Smooth muscle cell of the brain vasculature (primary cell): ENCODE results near the gene FBXL14.

ENCODE experiments used
- DNase-seq: peaks from one replicate; pipeline ENCODE4 v3.0.0-alpha.2; 2012; ENCODE audit warnings: low read depth, low spot score

The FBXL14 gene, protein sequence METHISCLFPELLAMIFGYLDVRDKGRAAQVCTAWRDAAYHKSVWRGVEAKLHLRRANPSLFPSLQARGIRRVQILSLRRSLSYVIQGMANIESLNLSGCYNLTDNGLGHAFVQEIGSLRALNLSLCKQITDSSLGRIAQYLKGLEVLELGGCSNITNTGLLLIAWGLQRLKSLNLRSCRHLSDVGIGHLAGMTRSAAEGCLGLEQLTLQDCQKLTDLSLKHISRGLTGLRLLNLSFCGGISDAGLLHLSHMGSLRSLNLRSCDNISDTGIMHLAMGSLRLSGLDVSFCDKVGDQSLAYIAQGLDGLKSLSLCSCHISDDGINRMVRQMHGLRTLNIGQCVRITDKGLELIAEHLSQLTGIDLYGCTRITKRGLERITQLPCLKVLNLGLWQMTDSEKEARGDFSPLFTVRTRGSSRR

DNA sequence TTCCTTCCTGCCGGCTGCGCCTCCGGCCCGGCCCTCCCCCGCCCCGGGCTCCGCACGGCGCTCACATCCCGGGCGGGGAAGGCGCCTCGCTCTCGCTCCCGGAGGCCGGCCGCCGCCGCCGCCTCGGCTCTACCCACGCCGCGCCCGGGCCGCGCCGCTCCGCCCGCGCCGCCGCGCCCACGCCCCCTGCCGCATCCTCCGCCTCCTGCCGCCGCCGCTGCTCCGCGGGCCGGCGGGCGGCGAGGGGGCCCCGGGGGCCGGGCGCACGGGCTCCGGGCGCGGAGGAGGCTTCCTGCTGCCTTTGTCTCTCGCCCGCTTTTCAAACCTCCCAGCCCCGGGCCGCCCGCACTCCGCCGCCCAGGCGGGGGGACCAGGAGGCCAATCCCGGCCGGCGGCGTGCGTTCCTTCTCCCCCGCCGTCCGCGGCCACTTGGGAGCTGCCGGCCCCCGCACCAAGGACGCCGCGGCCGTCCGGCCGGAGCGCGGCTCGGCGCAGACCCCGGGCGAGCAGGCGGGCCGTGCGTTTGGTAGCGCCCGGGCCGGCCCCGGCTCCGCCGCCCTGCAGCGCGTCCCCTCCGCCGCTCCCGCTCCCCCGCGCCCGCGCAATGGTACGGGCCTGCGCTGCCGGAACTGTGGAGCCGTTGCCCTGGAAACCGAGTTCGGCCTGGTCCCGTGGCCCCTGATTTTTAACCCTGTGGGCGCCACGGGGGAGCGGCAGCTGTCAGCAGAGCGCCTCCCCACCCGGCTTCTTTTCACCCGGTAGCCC lies at the start of gene FBXL14:
Gene FBXL14 (minus strand): TSS at position 321 of the 765 bp plus-strand sequence. CDS start 515 bp downstream, outside the sequence.
- peak; percentile 66 for DNase-seq

- no peak for DNase-seq
Measured at GRCh38 chr12:1643905-1644533, 49.6 kb upstream of the FBXL14 start.

GRCh38 chr12:1643043-1643442 lies 48.7 kb upstream of the FBXL14 start:
- DNase-seq = no peak

GRCh38 chr12:1642513-1642912 lies 48.1 kb upstream of the FBXL14 start:
- no peak for DNase-seq

- no peak for DNase-seq
Measured at GRCh38 chr12:1640328-1641234, 46.2 kb upstream of the FBXL14 start.

GRCh38 chr12:1639538-1639937 lies 45.2 kb upstream of the FBXL14 start:
- DNase-seq = no peak

GRCh38 chr12:1638203-1638602 lies 43.8 kb upstream of the FBXL14 start:
- DNase-seq = no peak

- no peak for DNase-seq
Measured at GRCh38 chr12:1635301-1636095, 41.1 kb upstream of the FBXL14 start.

GRCh38 chr12:1634590-1635191 lies 40.3 kb upstream of the FBXL14 start:
- DNase-seq = peak; percentile 45

DNA sequence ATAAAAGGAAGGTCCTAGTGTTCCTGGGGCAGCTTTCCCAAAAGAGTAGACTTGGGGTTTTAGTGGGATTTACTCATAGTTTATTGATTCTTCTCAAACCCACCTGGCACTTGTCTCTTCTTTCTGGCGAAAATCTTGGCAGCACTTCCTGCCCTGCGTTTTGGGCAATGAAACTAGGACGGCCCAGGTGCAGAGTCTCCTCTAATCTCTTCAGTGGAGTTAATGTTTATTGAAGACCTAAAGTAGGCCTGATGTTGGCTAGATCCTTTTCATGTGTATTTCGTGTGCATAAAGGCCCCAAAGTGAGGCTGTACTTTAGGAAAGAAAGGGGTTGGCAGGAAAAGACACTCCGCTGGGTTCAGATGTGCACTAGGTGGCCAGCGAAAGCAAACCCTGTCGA lies 39.8 kb upstream of the FBXL14 start:
- no peak for DNase-seq

DNA sequence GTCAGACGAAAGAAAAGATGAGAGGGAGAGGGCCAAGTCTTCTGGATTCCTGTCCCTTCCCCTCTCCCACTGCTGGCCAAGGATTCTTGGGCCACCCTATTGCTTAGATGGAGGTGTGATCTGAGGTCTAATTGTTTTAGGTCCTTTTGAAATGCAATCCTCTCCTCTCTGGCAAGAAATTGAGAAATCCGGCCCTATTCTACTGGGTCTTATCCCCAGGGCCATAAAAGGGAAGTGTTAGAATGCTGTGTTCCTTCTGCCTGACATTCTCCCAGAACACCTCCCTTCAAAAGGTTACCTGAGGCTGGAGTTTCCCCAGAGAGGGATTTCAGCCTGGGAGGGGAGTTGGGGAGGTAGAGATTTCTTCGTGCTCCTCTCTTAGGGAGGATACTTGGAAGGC lies 39.1 kb upstream of the FBXL14 start:
- DNase-seq = no peak

GRCh38 chr12:1632702-1633101 lies 38.3 kb upstream of the FBXL14 start:
- DNase-seq = no peak

GRCh38 chr12:1630827-1631591 lies 36.6 kb upstream of the FBXL14 start:
- DNase-seq = no peak

DNA sequence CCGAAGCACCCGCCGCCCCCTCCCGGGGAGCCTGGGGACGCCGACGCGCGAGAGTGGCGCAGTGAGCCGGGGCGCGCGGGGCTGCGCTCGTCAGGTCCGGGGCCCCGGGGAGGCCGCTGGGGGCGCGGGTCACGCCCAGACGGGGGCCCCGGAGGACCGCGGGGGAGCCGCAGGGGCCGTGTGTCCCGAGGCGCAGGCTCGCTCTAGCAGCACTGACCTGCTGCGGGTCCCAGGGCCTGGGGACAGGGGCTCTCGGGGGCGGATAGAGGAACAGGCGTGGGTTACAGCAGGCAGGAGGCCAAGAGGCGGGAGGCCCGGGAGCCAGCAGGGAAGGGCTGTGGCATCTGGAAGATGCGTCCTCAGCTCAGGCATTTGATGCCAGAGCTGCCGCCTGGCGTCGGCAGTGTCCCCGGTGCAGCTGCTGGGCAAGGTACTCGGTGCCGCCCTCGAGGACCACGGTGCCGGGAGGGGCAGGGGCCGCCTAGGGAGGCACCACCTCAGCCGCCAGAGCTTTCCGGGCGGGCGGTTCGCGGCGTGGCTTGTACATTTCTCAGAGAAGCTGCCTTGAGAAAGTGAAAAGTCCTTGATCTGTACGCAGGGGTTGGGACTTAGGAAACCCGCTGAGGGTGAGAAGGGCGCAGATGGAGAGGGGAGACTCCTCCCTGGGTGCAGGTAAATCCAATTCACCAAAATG lies 35.9 kb upstream of the FBXL14 start:
- no peak for DNase-seq

DNA sequence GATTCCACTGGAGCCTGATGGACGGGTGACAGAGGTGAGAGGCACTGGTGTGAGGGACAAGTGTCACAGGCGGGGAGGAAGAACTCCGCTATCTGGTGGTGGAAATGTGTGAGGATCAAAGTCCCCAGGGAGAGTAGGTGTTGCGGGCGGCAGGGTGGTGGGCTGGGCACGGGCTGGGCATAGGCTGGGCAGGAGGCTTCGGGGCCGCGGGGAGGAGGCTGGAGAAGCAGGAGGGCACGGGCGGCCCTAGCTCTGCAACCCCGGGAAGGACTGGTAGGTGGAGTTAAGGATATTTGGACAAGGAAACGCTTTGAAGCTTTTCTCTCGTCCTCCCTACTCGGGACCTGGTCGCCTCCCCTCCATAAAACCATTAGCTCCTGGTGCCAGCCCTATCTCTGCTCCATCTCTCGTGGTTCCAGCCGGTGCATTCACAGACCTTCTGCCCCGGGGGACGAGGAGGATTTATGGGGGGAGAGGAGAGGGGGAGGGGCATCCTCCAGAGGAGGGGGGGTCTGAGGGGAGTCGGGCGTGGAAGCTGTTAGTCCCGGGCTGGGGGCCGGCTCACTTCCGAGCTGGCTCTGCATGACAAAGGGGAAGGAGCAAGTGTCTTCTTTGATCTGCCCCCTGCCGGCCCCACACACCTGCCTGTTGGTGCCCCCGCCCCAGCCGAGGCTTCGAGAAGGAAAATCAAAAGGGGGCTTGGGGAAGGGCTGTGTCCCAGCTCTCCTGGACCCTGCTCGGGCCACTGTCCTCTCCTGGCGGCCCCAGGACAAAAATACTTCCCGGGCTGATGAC lies 35.2 kb upstream of the FBXL14 start:
- no peak for DNase-seq

DNA sequence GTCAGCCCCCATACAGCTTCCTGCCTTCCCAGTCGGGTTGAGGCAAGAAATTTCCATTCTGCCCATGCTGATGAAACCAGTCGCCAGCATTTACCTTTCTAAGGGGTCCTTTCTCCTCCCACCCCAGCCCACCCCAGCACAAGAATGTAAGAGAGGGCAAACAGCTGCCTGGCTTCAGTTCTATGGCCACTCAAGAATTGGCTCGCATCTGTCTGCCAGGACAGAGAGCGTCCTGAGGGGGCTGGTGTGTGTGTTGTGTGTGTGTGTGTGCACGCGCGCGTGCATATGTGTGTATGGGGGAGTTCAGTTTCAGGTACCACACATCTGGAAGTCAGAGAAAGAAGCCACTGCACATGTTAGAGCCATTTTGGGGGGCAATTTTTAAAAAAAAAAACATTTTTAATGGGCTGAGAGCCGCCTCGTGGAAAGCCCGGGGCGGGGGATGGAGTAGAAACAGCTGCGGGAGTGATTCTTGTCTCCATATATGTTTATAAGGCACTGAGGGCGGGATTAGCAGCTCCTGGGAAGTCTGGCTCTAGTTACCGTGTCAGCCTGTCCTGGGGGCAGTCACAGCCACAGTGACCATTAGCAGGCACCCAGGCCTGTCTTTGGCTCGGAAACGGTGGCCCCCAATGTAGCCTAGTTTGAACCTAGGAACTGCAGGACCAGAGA lies 34.4 kb upstream of the FBXL14 start, which contains the start of gene WNT5B:
Gene WNT5B (plus strand): TSS at position 566 of the 672 bp plus-strand sequence. CDS start 2,124 bp downstream, outside the sequence.
- DNase-seq = no peak

DNA sequence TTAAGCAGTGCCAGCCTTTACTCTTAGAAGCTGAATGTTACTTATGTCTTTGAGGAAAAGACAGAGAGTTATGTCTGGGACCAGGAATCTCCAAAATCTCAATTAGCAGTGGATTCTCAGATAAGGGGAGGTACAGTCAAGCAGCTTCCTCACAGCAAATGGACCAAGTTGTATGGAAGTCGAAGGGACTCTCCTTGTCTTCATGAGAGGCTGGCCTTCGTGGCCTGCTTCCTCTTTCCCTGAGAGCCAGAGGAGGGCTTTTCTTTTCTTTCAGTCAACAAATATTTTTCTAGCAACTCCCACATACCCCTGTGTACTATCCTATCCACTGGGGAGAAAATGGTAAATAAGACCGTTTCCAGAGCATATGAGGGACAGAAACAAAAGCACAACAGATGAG lies 28.0 kb upstream of the FBXL14 start:
- no peak for DNase-seq
